OCI-LY1 (cell line): ENCODE data around the gene DYSF.

ENCODE experiments used
- H2AFZ ChIP-seq: fragments of 200-600 bp; sonication (generic), shearing (Covaris generic); 2 replicates; pipeline ENCODE4 v1.6.0; 2014; ENCODE audit warnings: antibody characterized with exemption, mild to moderate bottlenecking, low read length
- H3F3A ChIP-seq: fragments of 200-600 bp; sonication (generic), shearing (Covaris generic); 2 replicates; pipeline ENCODE4 v1.6.0; 2014; ENCODE audit warnings: mild to moderate bottlenecking, antibody characterized with exemption, low read length, moderate library complexity; ENCODE audit not compliant: insufficient read depth
- H3K27ac ChIP-seq: fragments of 200-600 bp; sonication (generic); 2 replicates; pipeline ENCODE4 v1.5.1; 2014; ENCODE audit warnings: low read length, mixed run types, mild to moderate bottlenecking, low read depth; ENCODE audit not compliant: poor library complexity, severe bottlenecking
- H3K27me3 ChIP-seq: fragments of 200-600 bp; sonication (generic); 2 replicates; pipeline ENCODE4 v1.6.0; 2014; ENCODE audit warnings: antibody characterized with exemption, mild to moderate bottlenecking, low read length, moderate library complexity; ENCODE audit not compliant: insufficient read depth
- H3K36me3 ChIP-seq: fragments of 200-600 bp; sonication (generic); 2 replicates; pipeline ENCODE4 v1.6.1; 2014; ENCODE audit warnings: mild to moderate bottlenecking, antibody characterized with exemption, low read length, moderate library complexity, mixed read lengths; ENCODE audit not compliant: insufficient read depth
- H3K4me1 ChIP-seq: fragments of 200-600 bp; sonication (generic); 2 replicates; pipeline ENCODE4 v1.5.1; 2014; ENCODE audit warnings: mild to moderate bottlenecking, low read length, moderate library complexity; ENCODE audit not compliant: insufficient read depth, severe bottlenecking
- H3K4me2 ChIP-seq: fragments of 200-600 bp; sonication (generic), shearing (Covaris generic); 2 replicates; pipeline ENCODE4 v1.6.1; 2014; ENCODE audit warnings: low read length
- H3K4me3 ChIP-seq: fragments of 200-600 bp; sonication (generic); 2 replicates; pipeline ENCODE4 v1.5.1; 2014; ENCODE audit warnings: low read length, low read depth, mild to moderate bottlenecking, mixed read lengths; ENCODE audit not compliant: poor library complexity, severe bottlenecking
- H3K79me2 ChIP-seq: fragments of 200-600 bp; shearing (Covaris generic); 2 replicates; pipeline ENCODE4 v1.6.1; 2016; ENCODE audit warnings: mixed run types, low read length, mixed read lengths; ENCODE audit not compliant: insufficient read depth
- H3K9ac ChIP-seq: fragments of 200-600 bp; sonication (generic), shearing (Covaris generic); 2 replicates; pipeline ENCODE4 v1.6.1; 2014; ENCODE audit warnings: mild to moderate bottlenecking, low read length, mixed read lengths
- H3K9me2 ChIP-seq: fragments of 200-600 bp; sonication (generic), shearing (Covaris generic); 2 replicates; pipeline ENCODE4 v1.6.1; 2014; ENCODE audit warnings: low read depth, mild to moderate bottlenecking, low read length, mixed read lengths
- H3K9me3 ChIP-seq: fragments of 200-600 bp; shearing (Covaris generic); 2 replicates; pipeline ENCODE4 v1.6.1; 2014; ENCODE audit warnings: low read length, mixed read lengths
- H4K20me1 ChIP-seq: fragments of 200-600 bp; sonication (generic), shearing (Covaris generic); 2 replicates; pipeline ENCODE4 v1.6.0; 2016; ENCODE audit warnings: mild to moderate bottlenecking, low read length; ENCODE audit not compliant: insufficient read depth
- EZH2 ChIP-seq: fragments of 200-600 bp; sonication (generic), shearing (Covaris generic); IDR thresholded peaks from 2 replicates; pipeline ENCODE4 v1.8.0; 2017; ENCODE audit warnings: borderline replicate concordance, mixed run types, mild to moderate bottlenecking, antibody characterized with exemption, low read length, moderate library complexity, mixed read lengths
- TF ChIP-seq, protein P1 (sequence below): fragments of 200-600 bp; sonication (generic), shearing (Covaris generic); IDR thresholded peaks from 2 replicates; pipeline ENCODE4 v1.5.1; 2017; ENCODE audit warnings: mild to moderate bottlenecking, antibody characterized with exemption, low read length, moderate library complexity, mixed read lengths

Gene DYSF

DNA sequence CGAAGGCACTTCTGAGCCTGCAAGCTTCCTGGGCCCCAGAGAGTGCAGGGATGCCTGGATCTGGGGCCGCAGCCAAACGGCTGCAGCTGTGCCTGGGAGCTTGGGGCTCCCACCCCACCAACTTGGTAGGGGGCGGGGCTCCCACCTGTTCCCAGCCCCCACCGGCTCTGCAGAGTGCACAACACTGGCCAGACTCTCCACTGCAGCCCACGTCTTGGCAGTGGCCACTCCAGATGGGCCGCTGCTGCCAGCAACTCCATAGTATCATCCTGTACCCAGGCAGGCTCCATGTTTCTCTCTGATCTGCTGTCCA, 9.9 kb downstream of the DYSF start:
- TF ChIP-seq, protein P1, sequence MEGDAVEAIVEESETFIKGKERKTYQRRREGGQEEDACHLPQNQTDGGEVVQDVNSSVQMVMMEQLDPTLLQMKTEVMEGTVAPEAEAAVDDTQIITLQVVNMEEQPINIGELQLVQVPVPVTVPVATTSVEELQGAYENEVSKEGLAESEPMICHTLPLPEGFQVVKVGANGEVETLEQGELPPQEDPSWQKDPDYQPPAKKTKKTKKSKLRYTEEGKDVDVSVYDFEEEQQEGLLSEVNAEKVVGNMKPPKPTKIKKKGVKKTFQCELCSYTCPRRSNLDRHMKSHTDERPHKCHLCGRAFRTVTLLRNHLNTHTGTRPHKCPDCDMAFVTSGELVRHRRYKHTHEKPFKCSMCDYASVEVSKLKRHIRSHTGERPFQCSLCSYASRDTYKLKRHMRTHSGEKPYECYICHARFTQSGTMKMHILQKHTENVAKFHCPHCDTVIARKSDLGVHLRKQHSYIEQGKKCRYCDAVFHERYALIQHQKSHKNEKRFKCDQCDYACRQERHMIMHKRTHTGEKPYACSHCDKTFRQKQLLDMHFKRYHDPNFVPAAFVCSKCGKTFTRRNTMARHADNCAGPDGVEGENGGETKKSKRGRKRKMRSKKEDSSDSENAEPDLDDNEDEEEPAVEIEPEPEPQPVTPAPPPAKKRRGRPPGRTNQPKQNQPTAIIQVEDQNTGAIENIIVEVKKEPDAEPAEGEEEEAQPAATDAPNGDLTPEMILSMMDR: no peak
- TF ChIP-seq EZH2: no peak
- Histone ChIP-seq H3K36me3 (no peaks in the 10 kb centered on the region), H3K9me2 (no peaks in the 10 kb centered on the region), H3K9me3 (no peaks in the 10 kb centered on the region), H3K79me2 (no peaks in the 10 kb centered on the region), H3K4me1 (no peaks in the 10 kb centered on the region), H3K27me3 (no peaks in the 10 kb centered on the region), H3K4me2 (no peak overlapping the region), H3F3A (no peaks in the 10 kb centered on the region), H4K20me1 (no peaks in the 10 kb centered on the region), H3K4me3 (no peak overlapping the region), H3K9ac (no peak overlapping the region), H2AFZ (no peak overlapping the region), H3K27ac (no peak overlapping the region)

DNA sequence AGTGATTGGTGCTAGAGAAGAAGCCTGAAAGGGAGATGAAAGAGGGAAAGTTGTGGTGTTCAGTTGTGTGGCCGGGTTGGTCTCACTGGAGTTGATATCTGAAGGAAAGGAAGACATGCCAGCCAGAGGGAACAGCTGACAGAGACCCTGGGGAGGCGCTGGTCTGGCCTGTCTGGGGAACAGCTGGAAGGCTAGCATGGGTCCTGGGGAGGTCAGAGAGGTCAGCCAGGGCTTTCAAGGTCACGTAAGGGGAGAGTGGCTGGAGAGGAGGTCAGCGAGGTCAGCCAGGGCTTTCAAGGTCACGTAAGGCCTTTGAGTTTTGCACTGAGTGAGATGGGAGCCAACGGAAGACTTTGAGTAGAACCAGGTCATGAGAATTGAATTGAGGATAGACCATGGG, 11.0 kb downstream of the DYSF start:
- H3K36me3 ChIP-seq: no peaks in the 10 kb centered on the region

DNA sequence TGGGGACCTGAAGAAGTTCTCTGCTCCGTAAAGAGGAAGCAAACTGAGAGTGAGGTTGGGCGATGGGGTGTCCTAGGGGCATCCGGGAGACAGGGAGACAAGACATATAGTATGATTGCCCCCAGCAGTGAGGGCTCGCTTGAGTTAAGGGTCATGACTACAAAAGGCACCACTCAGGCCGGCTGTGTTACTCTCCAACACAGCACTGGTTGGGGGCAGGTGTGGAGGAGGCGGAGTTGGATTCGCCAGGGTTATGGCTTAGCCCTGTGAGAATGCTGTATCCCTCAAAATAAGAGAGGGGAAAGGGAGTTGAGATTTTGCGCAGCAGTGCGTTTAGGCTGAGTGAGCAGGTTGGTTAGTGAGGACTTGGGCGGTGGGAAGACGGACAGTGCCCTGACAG, 12.0 kb downstream of the DYSF start:
- H3K9ac ChIP-seq: no peak overlapping the region
- no peaks in the 10 kb centered on the region for H3K9me2 ChIP-seq
- no peaks in the 10 kb centered on the region for H3F3A ChIP-seq
- H3K36me3 ChIP-seq: no peaks in the 10 kb centered on the region
- TF ChIP-seq, protein P1: no peak
- no peak for TF ChIP-seq EZH2
- H3K79me2 ChIP-seq: no peaks in the 10 kb centered on the region
- H3K4me1 ChIP-seq: no peaks in the 10 kb centered on the region
- H3K27ac ChIP-seq: no peak overlapping the region
- H3K4me3 ChIP-seq: no peak overlapping the region
- no peak overlapping the region for H2AFZ ChIP-seq
- H3K4me2 ChIP-seq: no peak overlapping the region
- H3K9me3 ChIP-seq: no peaks in the 10 kb centered on the region
- no peaks in the 10 kb centered on the region for H4K20me1 ChIP-seq
- no peaks in the 10 kb centered on the region for H3K27me3 ChIP-seq

More for the DNA sequence above, 11.0 kb downstream of the DYSF start:
- Histone ChIP-seq H3K79me2 (no peaks in the 10 kb centered on the region), H3K9ac (no peak overlapping the region), H2AFZ (no peak overlapping the region), H3K9me3 (no peaks in the 10 kb centered on the region), H3K9me2 (no peaks in the 10 kb centered on the region), H3K4me1 (no peaks in the 10 kb centered on the region), H3K4me2 (no peak overlapping the region), H3K4me3 (no peak overlapping the region), H4K20me1 (no peaks in the 10 kb centered on the region), H3K27me3 (no peaks in the 10 kb centered on the region), H3F3A (no peaks in the 10 kb centered on the region), H3K27ac (no peak overlapping the region)
- TF ChIP-seq, protein P1: no peak
- no peak for TF ChIP-seq EZH2
